ENCODE measurements around the gene GATAD2B.
"Not testable (repeated sequence)": the region's sequence is repeated elsewhere in the genome, so short reads cannot be mapped to it uniquely, and the experiment has no call there.

DNA sequence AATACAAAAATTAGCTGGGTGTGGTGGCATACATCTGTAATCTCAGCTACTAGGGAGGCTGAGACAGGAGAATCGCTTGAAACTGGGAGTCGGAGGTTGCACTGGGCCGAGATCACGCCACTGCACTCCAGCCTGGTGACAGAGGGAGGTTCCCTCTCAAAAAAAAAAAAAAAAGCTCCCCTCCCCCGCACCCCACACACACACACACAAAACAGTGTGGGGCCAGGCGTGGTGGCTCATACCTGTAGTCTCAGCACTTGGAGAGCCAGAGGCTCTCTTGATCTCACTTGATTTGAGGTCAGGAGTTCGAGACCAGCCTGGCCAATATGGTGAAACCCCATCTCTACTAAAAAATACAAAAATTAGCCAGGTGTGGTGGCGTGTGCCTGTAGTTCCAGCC, 16.9 kb downstream of the GATAD2B start:
- TF ChIP-seq, protein P1, sequence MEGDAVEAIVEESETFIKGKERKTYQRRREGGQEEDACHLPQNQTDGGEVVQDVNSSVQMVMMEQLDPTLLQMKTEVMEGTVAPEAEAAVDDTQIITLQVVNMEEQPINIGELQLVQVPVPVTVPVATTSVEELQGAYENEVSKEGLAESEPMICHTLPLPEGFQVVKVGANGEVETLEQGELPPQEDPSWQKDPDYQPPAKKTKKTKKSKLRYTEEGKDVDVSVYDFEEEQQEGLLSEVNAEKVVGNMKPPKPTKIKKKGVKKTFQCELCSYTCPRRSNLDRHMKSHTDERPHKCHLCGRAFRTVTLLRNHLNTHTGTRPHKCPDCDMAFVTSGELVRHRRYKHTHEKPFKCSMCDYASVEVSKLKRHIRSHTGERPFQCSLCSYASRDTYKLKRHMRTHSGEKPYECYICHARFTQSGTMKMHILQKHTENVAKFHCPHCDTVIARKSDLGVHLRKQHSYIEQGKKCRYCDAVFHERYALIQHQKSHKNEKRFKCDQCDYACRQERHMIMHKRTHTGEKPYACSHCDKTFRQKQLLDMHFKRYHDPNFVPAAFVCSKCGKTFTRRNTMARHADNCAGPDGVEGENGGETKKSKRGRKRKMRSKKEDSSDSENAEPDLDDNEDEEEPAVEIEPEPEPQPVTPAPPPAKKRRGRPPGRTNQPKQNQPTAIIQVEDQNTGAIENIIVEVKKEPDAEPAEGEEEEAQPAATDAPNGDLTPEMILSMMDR (IDR thresholded peaks at IDR 0.05 in 8 of 11, conservative IDR thresholded peaks at IDR 0.05 in 3 of 11), result not testable (repeated sequence)
- TF ChIP-seq POLR2A, POLR2AphosphoS5 (IDR thresholded peaks at IDR 0.05): not testable (repeated sequence)
